Transverse colon (tissue), 4 donors: Measurements from ENCODE around the gene LRBA. TPM values are rescaled to one million over a fixed set of nuclear protein-coding genes. Genes with fewer than 3 reads are reported as not detected.

Experiments
- DNase-seq: peaks from one replicate; pipeline ENCODE4 v3.0.0-alpha.2; 2019
- H3K27ac ChIP-seq, 4 donors: fragments of 200-600 bp; sonication (generic); 2 replicates each; pipeline ENCODE4 v1.5.1; 2016 to 2018; ENCODE audit warnings: inconsistent platforms in 4 of 4
- H3K27me3 ChIP-seq: fragments of 200-600 bp; sonication (generic); 2 replicates; pipeline ENCODE4 v1.5.1; 2017; ENCODE audit warnings: inconsistent platforms
- H3K36me3 ChIP-seq, 4 donors: fragments of 200-600 bp; sonication (generic); 2 replicates each; pipeline ENCODE4 v1.5.1; 2017 to 2019; ENCODE audit warnings: inconsistent platforms in 4 of 4
- H3K4me1 ChIP-seq, 4 donors: fragments of 200-600 bp; sonication (generic); 2 replicates each; pipeline ENCODE4 v1.5.1; 2017 to 2020; ENCODE audit warnings: inconsistent platforms in 4 of 4
- H3K4me3 ChIP-seq, 4 donors: fragments of 200-600 bp; sonication (generic); 1 replicate in 1 of 4; 2 replicates in 3 of 4; pipeline versions ENCODE4 v1.5.1 to v1.6.1; 2017 to 2019; ENCODE audit warnings: inconsistent platforms in 4 of 4
- H3K9me3 ChIP-seq, 2 donors: fragments of 200-600 bp; sonication (generic); 2 replicates each; pipeline ENCODE4 v1.5.1; 2017 to 2019; ENCODE audit warnings: inconsistent platforms in 2 of 2
- EP300 ChIP-seq: sonication (generic); formaldehyde crosslinking; IDR thresholded peaks from one replicate; pipeline ENCODE4 v1.6.1; 2017; ENCODE audit warnings: antibody characterized with exemption, low read depth
- POLR2A ChIP-seq: fragments of 450-650 bp; IDR thresholded peaks from one replicate; pipeline ENCODE4 v1.6.1; 2016; ENCODE audit warnings: antibody characterized with exemption, mild to moderate bottlenecking, moderate library complexity
- POLR2AphosphoS5 ChIP-seq, 3 donors: sonication (generic); formaldehyde crosslinking; IDR thresholded peaks; one replicate each; pipeline ENCODE4 v1.6.1; 2016; ENCODE audit warnings: antibody characterized with exemption in 3 of 3
- WGBS, 2 donors: methylation state at CpG; one replicate each; pipeline ENCODE4 v1.1.5; 2018; ENCODE audit warnings: low coverage in 1 of 2; 5-methylcytosine and 5-hydroxymethylcytosine counted together
- in situ Hi-C, 4 donors: fragments of 200-750 bp; cut with MboI; loops; one replicate each; pipeline versions ENCODE4 v1.15.0 to v1.15.1; 2017; ENCODE audit warnings: low sequenced_read_pairs in 3 of 4, low pct_ligation_motif_present in 1 of 4, low pct_unique_long_range_greater_than_20kb in 1 of 4
- intact Hi-C: fragments of 100-400 bp; cut with DNase I; formaldehyde crosslinking; loops from one replicate; pipeline ENCODE4 v1.15.1; 2023; ENCODE audit warnings: low total_unique reads
- total RNA-seq, 4 donors: library from RNA; depleted of rRNA; stranded (reverse); fragments of >200 nt; gene quantifications; one replicate each; pipeline ENCODE4 v1.1.0, GENCODE V29; 2016
- TF ChIP-seq, protein P1 (sequence below), 5 experiments: fragments of 200-600 bp in 3 of 5; fragments of 450-650 bp in 2 of 5; sonication (generic) in 3 of 5; IDR thresholded peaks; 1 replicate in 2 of 5; 2 replicates in 3 of 5; pipeline ENCODE4 v1.5.1; 2016 to 2017; ENCODE audit warnings: antibody characterized with exemption in 5 of 5, inconsistent platforms in 3 of 5, mild to moderate bottlenecking in 2 of 5, moderate library complexity in 1 of 5

Gene LRBA
- total RNA-seq, 4 donors from 2014 or later: 82.7 to 125 (median 112) TPM

DNA sequence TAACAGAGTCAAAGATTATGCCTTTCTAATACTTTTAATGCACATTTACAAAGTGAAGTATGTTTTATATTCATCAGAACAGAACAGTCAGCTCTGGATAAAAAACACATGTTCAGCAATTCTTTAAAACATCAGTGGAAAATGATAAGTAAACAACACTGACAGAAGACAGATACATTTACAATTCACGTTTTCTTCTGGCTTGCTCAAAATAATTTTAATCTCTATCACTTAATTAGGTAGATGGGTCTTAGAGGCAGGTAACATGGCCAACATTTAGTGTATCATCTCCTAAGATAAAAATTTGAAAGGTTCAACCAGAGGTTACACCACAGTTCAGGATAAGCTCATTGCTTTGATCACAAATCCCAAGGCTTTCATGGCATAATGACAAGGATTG is 589.9 kb downstream of the LRBA start:
- no peak overlapping the region for H3K27ac ChIP-seq
- no peak overlapping the region for H3K4me3 ChIP-seq
- no peaks in the 10 kb centered on the region for H3K36me3 ChIP-seq
- DNase-seq: no peak
- in situ Hi-C loops (no loop called here), intact Hi-C loops (no loop called here)
- no peaks in the 10 kb centered on the region for H3K4me1 ChIP-seq
- TF ChIP-seq POLR2AphosphoS5 (IDR thresholded peaks at IDR 0.05) (no peak), POLR2A (no peak), EP300 (no peak)
- TF ChIP-seq, protein P1, sequence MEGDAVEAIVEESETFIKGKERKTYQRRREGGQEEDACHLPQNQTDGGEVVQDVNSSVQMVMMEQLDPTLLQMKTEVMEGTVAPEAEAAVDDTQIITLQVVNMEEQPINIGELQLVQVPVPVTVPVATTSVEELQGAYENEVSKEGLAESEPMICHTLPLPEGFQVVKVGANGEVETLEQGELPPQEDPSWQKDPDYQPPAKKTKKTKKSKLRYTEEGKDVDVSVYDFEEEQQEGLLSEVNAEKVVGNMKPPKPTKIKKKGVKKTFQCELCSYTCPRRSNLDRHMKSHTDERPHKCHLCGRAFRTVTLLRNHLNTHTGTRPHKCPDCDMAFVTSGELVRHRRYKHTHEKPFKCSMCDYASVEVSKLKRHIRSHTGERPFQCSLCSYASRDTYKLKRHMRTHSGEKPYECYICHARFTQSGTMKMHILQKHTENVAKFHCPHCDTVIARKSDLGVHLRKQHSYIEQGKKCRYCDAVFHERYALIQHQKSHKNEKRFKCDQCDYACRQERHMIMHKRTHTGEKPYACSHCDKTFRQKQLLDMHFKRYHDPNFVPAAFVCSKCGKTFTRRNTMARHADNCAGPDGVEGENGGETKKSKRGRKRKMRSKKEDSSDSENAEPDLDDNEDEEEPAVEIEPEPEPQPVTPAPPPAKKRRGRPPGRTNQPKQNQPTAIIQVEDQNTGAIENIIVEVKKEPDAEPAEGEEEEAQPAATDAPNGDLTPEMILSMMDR (IDR thresholded peaks at IDR 0.05): no peak
- no peaks in the 10 kb centered on the region for H3K9me3 ChIP-seq
- 42 to 64% methylated on average over 1 of the region's 1 CpG for WGBS, 2 donors
- no peaks in the 10 kb centered on the region for H3K27me3 ChIP-seq

DNA sequence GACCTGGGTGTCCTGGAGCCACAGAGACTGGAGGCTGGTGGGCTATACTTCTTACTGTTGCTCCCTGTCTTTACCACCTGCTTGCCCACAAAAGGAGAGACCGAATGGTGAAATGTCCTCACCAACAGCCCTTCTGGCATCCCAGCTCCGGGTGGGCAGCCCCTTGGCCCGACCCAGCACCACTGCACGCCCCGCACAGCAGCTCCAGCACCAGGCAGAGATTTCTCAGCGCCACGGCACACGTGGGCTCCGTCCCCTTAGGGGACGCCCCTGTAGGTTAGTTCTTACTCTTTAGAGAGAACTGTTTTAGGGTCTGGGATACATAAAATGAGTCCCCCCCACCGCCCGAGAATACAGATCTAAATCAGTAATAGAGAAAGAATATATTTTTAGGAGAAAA is 591.6 kb downstream of the LRBA start:
- Histone ChIP-seq H3K4me1 (no peaks in the 10 kb centered on the region), H3K9me3 (no peaks in the 10 kb centered on the region), H3K36me3 (no peaks in the 10 kb centered on the region), H3K27ac (no peak overlapping the region), H3K27me3 (no peaks in the 10 kb centered on the region), H3K4me3 (no peak overlapping the region)
- intact Hi-C loops (no loop called here), in situ Hi-C loops (no loop called here)
- WGBS, 2 donors: 89 to 96% methylated on average over 5 to 12 of the region's 12 CpGs
- TF ChIP-seq, protein P1 (IDR thresholded peaks at IDR 0.05): no peak
- TF ChIP-seq POLR2A: no peak
- TF ChIP-seq POLR2AphosphoS5 (IDR thresholded peaks at IDR 0.05): no peak
- no peak for TF ChIP-seq EP300
- DNase-seq: no peak

DNA sequence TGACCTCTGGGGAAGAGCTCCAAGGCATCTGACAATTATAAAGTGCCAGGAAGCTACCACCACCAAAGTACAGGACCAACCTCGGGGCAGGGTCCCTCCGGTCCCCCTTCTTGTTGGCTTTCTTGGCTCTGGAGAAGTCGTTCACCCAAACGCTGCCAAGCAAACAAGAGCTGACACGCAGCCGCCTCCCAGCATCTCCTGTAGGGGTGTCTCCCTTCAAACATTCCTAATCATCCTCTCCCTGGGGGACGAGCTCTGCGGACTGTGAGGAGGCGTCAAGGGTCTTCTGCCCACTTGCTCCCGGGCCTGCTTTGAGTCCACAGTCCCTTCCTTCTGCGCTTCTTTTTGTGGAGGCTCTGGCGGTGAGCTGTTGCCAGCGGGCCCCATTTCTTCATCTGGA is 592.0 kb downstream of the LRBA start:
- 85 to 89% methylated on average over 8 to 13 of the region's 13 CpGs for WGBS, 2 donors
- H3K36me3 ChIP-seq: no peaks in the 10 kb centered on the region
- no peak overlapping the region for H3K4me3 ChIP-seq
- DNase-seq: no peak
- no peaks in the 10 kb centered on the region for H3K4me1 ChIP-seq
- in situ Hi-C loops: no loop called here
- H3K27ac ChIP-seq: no peak overlapping the region
- H3K9me3 ChIP-seq: no peaks in the 10 kb centered on the region
- intact Hi-C loops: no loop called here
- no peak for TF ChIP-seq POLR2AphosphoS5 (IDR thresholded peaks at IDR 0.05)
- no peak for TF ChIP-seq EP300
- no peak for TF ChIP-seq POLR2A
- TF ChIP-seq, protein P1 (IDR thresholded peaks at IDR 0.05): no peak
- H3K27me3 ChIP-seq: no peaks in the 10 kb centered on the region

DNA sequence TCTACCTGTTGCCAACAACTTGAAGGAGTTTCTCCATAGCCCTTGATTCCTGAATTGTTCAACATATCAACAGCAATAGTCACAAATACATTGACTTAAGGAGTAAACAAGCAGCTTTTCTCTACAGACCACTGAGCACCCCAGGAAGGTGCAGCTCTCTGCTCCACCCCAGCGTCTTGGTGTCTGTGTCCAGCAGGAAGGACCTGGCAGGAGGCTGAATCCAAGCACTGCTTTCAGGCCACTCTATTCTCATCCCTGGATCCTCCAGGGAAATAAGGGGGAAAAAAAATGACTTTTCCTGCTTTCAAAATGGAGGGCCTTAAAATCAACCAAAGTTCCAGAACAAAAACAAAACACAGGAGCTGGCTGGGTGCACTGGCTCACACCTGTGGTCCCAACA is 593.5 kb downstream of the LRBA start:
- WGBS, 2 donors: 100% methylated on average over 1 of the region's 1 CpG; no CpG with 5 or more reads in 1 of the 2 donors
- Histone ChIP-seq H3K27me3 (no peaks in the 10 kb centered on the region), H3K27ac (no peak overlapping the region), H3K4me1 (no peaks in the 10 kb centered on the region), H3K36me3 (no peaks in the 10 kb centered on the region), H3K4me3 (no peak overlapping the region), H3K9me3 (no peaks in the 10 kb centered on the region)
- TF ChIP-seq POLR2AphosphoS5 (IDR thresholded peaks at IDR 0.05) (no peak), EP300 (no peak), POLR2A (no peak)
- TF ChIP-seq, protein P1 (IDR thresholded peaks at IDR 0.05): no peak
- in situ Hi-C loops: no loop called here
- intact Hi-C loops: no loop called here
- DNase-seq: no peak
